Stromal cell of bone marrow (primary cell): ENCODE results near the gene NUDT13.

Experiments
- DNase-seq: peaks from one replicate; pipeline ENCODE4 v3.0.0-alpha.2; 2012; ENCODE audit warnings: low read depth

Gene NUDT13

DNA sequence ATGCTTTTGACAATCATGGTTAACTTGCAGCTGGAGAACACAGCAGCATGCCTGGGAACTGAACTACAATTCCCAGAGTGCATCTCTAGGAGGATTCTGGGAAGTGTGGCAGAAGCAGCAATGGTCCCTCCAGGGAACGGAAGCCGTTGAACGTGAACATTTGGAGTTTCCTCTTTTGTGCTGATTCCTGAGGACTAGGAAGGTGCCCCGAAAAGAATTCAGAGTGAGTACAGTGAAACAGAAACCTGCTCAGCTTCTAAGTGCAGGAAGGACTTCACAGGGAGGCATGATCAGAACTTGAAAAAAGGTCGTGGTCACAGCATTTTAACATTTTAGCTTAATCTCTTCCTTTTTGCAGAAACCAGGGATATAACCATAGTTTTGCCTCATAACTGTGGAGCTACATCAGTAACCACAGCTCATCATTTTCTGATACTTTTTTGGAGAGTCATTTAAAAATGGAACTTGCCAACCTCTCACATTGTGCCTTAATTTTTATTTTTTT, at the start of gene NUDT13:
TSS of gene NUDT13 (plus strand) at position 111 of the 505 bp plus-strand sequence. CDS start 3,911 bp downstream, outside the sequence.
- peak; percentile 77 for DNase-seq

DNA sequence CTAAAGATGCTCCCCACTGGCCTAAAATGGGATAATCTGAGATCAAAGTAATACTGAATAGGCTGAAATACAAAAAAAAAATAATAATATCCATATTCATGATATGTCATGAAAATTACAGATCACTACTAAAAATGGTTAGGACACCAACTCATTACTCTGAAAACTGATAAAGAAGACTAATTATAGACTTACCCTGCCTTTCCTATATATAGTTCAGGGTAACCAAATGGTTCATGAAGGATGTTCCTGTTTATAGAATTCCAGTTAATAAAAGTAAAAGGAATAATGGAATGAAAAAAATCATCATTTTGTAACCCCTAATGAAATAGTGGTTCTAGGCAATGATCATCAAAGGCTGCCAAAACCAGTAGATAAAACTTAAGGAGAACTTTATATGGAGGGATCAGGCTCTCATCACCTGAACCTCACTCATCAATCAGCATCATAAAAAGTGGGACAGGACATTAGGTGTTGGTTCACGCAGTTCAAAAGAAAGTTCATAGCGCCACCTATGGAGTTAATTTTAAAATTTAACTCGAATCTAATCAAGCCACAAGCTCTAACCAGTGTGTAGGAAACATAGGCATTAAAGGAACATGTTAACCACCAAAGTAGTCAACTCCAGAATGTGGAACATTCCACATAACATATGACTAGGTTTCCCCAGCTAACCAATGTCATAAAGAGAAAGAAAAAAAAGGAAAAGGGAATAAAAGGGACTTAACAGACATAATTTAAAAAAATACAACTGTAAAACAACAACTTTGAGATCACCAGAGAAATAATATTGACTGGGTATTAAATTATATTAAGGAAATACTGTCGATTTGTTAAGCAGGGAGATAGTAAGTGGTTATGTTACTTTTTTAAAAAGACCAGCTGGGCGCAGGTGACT, 49.3 kb upstream of the NUDT13 start:
- no peak for DNase-seq

DNA sequence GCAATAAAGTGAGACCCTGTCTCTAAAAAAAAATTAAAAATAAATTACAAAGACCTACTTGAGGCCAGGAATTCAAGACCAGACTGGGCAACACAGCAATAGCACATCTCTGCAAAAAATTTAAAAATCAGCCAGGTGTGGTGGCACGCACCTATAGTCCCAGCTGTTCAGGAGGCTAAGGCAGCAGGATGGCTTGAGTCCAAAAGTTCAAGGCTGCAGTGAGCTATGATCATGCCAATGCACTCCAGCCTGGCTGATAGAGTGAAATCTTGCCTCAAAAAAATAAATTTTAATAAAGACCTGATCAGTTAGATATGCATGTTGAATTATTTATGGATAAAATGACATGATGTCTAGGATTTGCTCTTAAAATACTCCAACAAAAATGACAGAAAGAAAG, 48.5 kb upstream of the NUDT13 start:
- no peak for DNase-seq

- no peak for DNase-seq
These were observed 44.8 kb upstream of the NUDT13 start for GRCh38 chr10:73065441-73065840.

DNA sequence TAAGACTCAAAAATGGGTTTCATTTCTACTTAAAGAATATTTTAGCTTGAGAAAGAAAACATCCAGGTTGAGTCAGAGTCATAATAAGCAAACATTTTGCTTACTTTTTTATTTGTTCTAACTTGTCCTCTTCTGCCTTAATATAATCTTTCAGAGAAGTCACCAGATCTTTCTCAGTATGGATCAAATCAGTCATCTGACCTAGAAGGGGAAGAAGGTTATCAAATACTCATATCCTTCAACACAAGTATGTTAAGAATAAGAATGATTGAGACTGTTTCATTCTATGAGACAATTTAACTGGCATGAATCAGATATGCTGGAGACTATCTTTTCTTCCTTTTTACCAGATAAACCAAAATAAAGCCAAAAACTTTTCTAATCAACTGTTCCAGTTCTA, 36.6 kb upstream of the NUDT13 start:
- no peak for DNase-seq

- no peak for DNase-seq
These were observed 34.4 kb upstream of the NUDT13 start for GRCh38 chr10:73075829-73076228.

- peak; percentile 81 for DNase-seq
These were observed 33.7 kb upstream of the NUDT13 start for GRCh38 chr10:73076360-73077183.

DNA sequence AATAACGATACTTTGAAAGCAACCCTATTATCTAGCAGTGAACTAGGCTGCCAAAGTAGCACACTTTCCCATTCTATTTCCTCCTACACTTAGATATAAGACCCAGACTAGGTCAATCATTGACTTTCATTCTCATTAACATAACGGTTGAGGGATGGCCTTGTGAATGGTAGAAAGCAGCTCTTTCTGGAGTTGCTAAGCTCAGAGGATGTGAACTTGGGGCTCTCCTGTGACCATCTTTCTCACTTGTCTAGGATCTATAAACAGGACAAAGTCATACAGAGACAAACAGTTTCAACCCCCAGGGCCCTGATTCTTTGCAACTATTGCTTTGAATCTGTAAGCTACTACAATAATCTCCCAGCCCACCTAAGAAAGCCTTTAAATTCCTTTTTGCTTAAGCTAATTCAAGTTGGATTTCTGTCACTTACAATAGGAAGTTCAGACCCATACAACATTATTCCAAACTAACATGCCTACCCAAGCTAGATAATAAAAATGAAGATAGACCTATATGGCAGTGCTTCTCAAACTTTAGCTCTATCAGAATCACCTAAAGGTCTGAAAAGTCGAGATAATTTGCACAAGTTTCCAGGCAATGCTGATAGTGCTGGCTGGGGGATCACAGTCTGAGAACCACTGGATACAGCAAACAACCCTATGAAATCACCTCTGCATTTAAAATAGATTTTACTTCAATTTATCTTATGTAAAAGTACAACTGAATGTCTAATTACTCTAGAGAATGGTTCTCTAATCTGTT, 30.3 kb upstream of the NUDT13 start:
- DNase-seq, result no peak

GRCh38 chr10:73083221-73083620, 27.0 kb upstream of the NUDT13 start:
- DNase-seq, result no peak

GRCh38 chr10:73084209-73084608, 26.0 kb upstream of the NUDT13 start:
- no peak for DNase-seq

GRCh38 chr10:73086816-73087215, 23.4 kb upstream of the NUDT13 start:
- no peak for DNase-seq

DNA sequence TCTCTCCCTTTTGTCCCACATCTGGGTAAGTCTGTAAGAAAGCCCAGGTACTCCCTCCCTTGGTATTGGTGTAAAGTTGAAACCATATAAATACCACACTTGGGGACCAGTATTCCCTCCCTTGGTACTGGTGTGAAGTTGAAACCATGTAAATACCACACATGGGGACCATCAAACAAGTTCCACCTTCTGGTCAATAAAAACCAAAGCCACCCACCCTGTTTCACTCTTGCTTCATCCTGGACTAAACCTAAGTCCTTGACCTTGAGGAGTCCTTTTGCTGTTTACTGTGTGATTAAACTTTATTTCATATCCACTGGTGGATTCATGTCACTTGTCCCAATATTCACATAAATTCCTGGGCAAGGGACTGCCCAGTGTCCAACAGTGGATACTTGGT, 22.0 kb upstream of the NUDT13 start:
- DNase-seq, result no peak

- no peak for DNase-seq
These were observed 17.4 kb upstream of the NUDT13 start for GRCh38 chr10:73092830-73093229.

- DNase-seq, result no peak
These were observed 16.1 kb upstream of the NUDT13 start for GRCh38 chr10:73093922-73094850.

GRCh38 chr10:73094986-73095480, 15.2 kb upstream of the NUDT13 start:
- DNase-seq, result no peak

DNA sequence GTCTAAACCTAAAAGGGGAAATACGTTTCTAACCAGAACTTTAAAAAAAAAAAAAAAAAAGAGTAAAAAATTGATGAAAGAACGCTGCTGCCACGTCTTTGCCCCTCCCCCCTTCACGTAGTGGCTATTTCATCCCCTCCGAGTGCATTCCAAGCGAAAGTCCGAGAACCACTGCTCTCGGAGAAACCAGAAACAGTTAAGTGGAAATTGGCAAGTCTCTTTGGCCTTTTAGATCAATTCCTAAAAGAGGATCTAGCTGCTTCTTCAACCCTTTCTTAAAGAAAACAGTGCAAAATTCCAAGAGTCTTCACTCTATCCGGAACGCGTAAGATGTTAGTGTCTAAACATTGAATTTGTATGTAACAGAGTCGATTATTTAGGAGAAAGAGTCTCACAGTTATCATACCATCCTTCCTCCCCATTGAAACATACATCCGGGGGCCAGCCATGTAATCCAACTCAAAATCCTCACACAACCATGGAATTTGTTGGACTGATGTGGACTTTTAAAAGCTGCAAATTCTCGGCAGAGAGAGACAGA, 14.7 kb upstream of the NUDT13 start:
- peak; percentile 65 for DNase-seq

DNA sequence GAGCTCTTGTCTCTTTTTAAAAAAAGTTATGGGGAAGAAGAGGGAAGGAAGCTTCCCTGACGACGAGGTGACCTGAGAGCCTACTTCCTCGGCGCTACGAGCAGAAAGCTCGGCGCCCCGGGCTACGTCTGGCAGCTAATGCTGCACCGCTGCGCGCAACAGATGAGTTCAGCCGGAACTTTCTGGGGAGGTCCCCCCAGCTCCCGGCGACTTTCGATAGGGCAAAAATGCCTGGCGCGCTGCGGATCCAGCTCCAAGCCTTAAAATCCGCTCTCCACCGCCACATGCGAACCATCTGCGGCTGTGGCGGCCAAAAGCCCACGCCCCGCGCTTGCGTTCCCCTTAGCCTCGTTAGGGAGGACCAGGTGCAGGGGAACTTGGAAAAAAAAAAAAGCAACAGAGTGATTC, 14.2 kb upstream of the NUDT13 start:
- peak; percentile 56 for DNase-seq

GRCh38 chr10:73096449-73097304, 13.6 kb upstream of the NUDT13 start, which contains the start of gene P4HA1:
Gene P4HA1 (minus strand): TSS chr10:73096866. CDS start chr10:73074883, 21,983 bp downstream.
- DNase-seq, result peak; percentile 96

- DNase-seq, result no peak
These were observed 13.0 kb upstream of the NUDT13 start for GRCh38 chr10:73097305-73097670.
